GM18870 (cell line): ENCODE data around the gene OSM.
"Not testable (repeated sequence)": the region's sequence is repeated elsewhere in the genome, so short reads cannot be mapped to it uniquely, and the experiment has no call there.

Experiments
- ATAC-seq: cut with Tn5 transposase; IDR thresholded peaks from one replicate; pipeline ENCODE4 v1.9.1; 2021; ENCODE audit warnings: moderate library complexity; ENCODE audit not compliant: unreplicated experiment

Gene OSM

GRCh38 chr22:30245985-30246813 lies 20.5 kb downstream of the OSM start, which contains the start of gene LIF:
TSS of gene LIF (minus strand) at chr22:30246759. CDS start at chr22:30246695, 64 bp downstream.
- ATAC-seq: no peak

GRCh38 chr22:30245181-30245984 lies 21.3 kb downstream of the OSM start:
- no peak for ATAC-seq

GRCh38 chr22:30244641-30245040 lies 22.0 kb downstream of the OSM start:
- ATAC-seq: no peak

DNA sequence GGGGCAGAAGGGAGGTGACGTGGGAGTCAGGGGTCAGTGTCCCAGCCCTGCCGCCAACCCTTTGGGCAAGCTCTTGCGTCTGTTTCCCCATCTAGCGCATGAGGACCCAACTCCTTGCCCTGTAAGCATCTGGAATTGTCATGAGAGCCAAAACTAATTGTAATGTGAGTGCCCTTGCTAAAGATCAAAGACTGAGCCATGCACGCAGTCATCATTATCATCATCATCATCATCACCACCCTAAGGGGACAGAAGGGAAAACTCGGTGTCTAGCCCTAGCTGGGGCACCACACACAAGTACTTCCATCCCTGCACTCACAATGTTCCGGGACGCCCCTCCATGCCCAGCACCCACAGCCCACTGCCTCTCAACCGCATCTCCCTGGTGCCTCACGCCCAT lies 22.6 kb downstream of the OSM start:
- ATAC-seq: no peak

DNA sequence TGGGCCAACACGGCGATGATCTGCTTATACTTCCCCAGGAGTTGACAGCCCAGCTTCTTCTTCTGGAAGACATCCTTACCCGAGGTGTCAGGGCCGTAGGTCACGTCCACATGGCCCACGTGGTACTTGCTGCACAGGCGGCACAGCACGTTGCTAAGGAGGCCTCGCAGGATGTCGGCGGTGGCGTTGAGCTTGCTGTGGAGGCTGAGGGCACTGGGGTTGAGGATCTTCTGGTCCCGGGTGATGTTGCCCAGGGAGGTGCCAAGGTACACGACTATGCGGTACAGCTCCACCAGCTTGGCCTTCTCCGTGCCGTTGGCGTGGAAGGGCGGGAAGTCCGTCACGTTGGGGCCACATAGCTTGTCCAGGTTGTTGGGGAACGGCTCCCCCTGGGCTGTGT lies 23.0 kb downstream of the OSM start:
- ATAC-seq: no peak

DNA sequence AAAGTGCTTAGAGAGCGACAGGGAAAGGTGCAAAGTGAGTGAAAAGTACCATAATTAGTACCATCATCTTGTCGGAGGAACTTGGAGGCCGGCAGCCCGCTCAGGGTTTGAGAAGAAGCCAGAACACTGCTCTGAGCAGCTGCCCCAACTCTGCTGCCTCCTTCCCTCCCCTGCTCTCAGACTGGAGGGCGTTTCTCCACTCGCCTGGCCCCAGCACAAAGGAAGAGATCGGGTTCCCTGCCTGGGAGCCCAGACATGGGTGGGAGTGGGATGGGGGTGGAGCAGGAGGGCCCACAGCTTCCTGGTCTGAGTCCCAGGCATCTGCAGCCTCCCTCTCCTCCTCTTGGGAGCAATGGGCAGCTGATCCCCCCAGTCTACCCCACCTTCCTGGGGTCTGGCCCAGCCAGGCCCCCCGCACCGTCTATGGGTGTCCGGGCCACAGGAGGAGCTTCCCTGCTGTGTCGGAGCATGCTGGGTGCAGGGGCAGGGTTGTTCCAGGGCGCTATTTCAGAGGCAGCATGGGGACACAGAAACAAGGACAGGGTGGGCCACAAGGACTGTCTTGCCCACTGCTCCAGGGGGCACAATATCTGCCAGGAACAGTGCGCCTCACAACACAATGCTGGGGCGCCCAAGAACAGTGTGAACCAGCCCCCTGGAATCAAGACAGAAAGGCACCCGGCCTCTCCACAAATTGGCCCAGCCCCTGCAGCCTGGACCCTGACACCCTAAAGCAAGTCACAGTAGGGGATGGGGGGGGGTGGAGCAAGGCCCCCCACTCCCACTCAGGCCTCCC lies 24.9 kb downstream of the OSM start:
- no peak for ATAC-seq

DNA sequence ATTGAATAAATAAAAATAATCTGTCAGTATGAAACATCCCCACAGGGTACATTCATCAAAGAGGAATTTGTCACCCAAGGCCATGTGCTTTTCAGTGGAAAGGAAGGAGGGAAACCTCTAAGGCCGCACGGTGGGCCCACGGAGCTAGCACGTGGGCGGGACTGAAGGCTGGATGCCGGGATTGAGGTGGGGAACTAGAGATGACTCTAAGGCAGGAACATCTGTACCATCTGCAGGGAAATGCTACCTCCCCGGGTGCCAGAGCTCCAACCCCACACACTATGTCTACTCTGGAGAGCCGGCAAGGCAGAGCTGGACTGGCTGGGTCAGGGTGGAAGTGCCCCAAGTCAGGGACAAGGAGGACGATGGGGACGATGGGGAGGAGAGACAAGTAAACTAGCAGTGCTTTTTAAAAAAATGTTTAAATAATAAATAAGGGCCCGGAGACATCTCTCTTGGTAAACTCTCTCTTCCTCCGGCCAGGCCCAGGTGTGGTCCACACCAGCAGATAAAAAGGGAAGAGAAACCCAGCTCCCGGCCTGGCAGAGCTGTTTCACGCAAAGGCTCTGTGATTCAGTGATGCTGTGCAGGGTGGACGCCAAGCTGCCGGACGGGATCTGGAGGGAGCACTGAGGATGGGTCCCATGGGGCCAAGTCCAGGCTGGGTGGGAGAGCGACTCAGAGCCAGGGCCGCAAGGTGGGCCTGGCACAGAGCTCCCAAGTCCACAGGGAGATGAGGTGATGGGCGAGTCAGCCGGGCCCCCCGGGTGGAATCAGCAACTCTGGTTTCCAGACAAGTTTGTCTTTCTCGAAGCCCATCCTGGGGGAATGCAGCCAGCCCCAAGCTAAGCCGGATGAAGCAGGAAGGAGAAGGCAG lies 25.9 kb downstream of the OSM start:
- ATAC-seq: no peak

DNA sequence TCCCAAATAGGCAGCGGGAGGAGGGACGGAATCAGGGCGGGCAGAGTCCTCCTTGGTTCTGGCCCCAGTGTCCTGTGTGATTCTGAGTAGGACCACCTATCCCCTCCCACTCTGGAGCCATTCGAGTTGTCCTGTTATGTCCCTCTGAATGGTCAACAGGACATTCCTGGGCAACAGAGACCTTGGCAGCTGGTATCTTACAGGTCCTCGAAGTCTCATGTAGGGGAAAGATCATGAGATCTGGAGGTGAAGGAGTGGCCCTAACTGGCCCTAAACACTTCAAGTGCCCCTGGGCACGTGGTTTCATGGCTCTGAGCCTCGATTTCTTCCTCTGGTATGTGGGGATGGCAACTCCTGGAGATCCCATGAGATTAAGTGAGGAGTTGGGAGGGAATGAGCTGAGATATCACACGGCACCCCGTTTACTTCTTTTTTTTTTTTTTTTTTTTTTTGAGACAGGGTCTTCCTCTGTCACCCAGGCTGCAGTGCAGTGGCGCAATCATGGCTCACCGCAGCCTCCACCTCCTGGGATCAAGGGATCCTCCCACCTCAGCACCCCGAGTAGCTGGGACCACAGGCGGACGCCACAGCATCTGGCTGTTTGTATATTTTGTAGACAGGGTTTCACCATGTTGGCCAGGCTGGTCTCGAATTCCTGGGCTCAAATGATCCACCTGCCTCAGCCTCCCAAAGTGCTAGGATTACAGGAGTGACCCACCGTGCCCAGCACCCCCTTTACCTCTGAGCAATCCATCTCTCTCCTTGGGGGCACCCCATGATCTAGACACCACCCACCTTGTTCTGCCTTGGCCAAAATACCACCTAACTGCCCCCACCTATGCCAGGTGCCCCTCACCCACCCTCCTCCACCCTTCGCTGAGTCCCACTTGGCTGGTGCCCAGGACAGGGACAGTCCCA lies 26.9 kb downstream of the OSM start:
- ATAC-seq: no peak

DNA sequence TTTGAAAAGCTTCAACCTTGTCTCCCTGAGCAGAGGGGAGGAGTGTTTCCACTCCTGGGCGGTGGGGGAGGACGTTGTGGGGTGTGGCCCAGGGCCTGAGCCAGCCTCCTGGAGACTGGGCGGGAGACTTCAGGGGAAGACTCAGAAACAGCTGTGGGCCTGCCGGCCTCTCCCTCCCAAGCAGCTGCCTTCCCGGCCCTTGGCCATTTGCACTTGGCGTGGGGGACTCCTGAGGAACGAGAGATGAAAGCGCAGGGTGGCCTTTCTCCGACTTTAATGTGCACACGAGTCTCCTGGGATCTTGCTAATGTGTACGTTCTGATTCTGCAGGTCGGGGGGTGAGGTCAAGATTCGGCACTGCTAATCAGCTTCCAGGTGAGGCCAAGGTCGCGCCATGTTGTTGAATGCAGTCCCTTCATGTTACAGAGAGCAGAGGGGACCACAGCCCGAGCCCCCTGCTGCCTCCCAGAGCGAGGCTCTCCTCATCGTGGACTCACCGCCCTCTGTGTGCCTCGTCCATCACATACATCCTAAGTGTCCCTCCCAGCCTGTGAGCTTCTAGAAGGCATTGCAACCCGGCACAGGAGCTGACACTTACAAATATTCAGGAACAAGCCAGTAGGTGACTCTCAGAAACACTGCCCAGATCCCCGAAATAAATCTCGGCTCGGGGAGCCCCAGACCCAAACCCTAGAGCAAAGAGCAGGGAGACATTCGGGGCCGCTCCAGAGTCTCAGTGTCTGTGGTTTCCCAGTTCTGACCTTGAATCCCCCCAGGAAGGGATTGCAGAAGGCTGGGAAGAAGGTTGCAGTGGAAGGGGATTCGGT lies 27.8 kb downstream of the OSM start:
- no peak for ATAC-seq

DNA sequence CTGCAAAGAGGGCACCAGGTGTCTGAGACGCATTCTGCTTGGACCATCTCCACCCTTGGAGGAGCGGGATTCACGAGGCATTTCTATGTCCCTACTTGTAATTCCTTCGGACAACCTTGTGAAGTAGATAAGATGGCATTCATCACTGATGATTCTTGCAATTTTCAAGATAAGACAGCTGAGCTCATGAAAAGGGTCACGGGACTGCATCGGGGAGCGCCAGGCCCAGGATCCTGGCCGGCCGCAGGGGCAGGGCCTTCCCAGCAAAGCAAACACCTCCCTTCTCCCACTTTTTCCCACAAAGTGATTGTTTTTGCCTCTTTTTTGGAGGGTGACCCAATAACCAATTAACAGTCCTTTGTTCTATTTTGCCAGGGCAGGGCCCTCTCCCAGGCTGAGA lies 28.5 kb downstream of the OSM start:
- ATAC-seq: no peak

- no peak for ATAC-seq
Measured at GRCh38 chr22:30236875-30237274, 29.8 kb downstream of the OSM start.

GRCh38 chr22:30235687-30236170 lies 30.9 kb downstream of the OSM start:
- ATAC-seq: no peak

- ATAC-seq: no peak
Measured at GRCh38 chr22:30234786-30235470, 31.7 kb downstream of the OSM start.

GRCh38 chr22:30234325-30234724 lies 32.3 kb downstream of the OSM start:
- ATAC-seq: not testable (repeated sequence)

- no peak for ATAC-seq
Measured at GRCh38 chr22:30233582-30233981, 33.1 kb downstream of the OSM start.

- no peak for ATAC-seq
Measured at GRCh38 chr22:30232716-30233218, 33.9 kb downstream of the OSM start.

DNA sequence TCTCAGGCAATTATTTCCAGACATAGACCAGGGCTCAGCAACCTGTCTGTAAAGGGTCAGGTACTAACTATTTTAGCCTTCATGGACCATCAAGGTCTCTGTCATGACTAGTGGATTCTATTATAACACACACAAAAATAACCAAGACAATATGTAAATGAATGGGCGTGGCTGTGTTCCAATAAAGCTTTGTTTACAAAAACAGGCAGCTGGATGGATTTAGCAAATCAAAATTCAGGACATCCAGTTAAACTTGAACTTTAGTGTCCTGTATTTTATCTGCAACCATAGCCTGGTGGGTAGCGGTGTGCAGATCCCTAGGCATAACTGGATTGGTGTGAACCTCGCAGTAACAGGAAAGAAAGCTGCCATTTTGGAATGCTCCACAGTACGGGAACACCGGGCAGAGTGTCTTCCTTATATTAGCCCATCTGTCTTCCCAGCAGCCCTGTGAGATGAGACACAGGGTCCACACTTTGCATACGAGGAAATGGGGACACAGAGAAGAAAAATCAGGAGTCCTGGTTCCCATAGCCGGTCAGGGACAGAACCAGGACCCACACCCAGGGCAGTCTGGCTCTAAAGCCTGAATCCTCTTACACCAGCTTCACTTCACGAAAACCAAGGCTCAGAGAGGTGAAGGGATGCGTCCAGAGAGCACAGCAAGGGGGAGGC lies 35.7 kb downstream of the OSM start:
- no peak for ATAC-seq
